Measurements from ENCODE around the gene ATXN7L1.
"Not testable (repeated sequence)": the region's sequence is repeated elsewhere in the genome, so short reads cannot be mapped to it uniquely, and the experiment has no call there.

ATXN7L1 gene

GRCh38 chr7:105890290-105890997, 14.0 kb upstream of the ATXN7L1 start:
- no peak for DNase-seq

DNA sequence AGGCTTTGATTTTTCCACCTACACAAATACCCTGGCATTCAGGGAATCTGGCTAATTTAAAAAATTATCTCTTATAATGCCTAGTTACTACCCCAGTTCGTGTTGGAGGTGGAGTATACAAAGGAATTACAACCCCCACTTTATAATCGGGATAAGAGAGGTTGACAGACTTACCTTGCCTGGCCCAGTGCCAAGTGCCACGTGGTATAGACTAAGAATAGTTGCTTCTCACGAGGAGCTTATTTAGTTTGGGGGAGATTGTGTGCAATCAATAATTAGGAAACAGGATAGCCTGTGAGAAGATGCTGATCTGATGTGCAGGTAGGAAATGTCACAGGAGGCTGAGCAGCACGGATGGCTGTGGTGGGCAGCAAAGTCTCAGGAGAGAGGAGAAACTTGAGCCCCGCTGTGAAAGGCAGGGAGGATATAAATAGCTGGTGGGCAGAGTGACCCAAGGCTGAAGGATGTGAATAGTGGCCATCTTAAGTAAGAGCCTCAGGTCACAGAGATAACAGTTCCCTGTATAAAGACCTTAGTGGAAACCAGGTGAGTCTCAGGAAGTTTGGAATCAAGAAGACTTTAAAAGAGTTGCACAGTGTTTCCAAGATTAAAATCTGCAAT, 11.3 kb upstream of the ATXN7L1 start:
- no peak for DNase-seq

- DNase-seq = no peak
These were observed 10.4 kb upstream of the ATXN7L1 start for GRCh38 chr7:105886776-105887175.

- DNase-seq = no peak
These were observed 9.2 kb upstream of the ATXN7L1 start for GRCh38 chr7:105885387-105886111.

DNA sequence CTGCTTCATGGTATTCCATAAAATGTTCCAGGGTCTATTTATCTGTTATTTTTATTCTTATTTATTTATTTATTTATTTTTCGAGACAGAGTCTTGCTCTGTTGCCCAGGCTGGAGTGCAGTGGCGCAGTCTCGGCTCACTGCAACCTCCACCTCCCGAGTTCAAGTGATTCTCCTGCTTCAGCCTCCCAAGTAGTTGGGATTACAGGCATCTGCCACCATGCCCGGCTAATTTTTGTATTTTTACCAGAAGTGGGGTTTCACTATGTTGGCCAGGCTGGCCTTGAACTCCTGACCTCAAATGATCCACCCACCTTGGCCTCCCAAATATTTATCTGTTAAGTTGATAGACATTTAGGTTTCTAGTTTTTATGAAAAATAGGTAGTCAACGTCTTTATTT, 6.8 kb upstream of the ATXN7L1 start:
- DNase-seq = not testable (repeated sequence)

- no peak for DNase-seq
These were observed 5.0 kb upstream of the ATXN7L1 start for GRCh38 chr7:105881439-105881838.

DNA sequence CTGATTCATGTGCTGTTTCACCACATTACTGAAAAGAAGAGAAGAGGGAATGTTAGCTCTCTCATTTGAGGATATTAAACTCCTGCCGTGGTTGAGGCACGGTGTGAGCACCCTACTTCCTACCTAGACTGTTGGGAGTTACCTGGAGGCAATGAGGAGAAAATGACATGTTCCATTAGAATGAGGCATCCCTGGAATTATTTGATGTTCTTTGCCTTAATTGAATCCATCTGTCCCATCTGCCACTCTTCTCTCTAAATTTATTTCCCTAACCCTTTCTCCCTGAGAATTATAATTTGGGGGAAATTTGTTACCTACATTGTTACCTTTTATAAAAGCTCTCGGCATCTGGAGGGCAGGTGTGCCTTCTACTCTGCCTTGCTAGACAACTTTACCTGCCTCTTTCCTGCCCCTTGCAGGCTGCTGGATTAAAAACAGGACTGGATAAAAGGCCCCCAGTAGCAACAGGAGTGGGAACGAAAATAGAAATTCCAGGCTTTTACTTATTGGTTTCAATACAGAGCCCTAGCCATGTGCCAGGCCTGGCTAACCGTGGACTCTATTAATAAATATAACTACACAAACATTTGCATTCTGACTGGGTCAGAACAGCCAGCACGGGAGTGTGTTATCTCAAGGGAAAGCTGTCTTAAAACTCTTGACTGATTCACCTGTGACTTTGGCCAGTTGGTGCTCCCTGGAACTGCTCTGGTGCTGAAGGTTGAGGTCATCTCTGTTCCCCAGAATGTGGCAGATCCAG, 4.4 kb upstream of the ATXN7L1 start:
- no peak for DNase-seq

- no peak for DNase-seq
These were observed 3.4 kb upstream of the ATXN7L1 start for GRCh38 chr7:105879782-105880181.

DNA sequence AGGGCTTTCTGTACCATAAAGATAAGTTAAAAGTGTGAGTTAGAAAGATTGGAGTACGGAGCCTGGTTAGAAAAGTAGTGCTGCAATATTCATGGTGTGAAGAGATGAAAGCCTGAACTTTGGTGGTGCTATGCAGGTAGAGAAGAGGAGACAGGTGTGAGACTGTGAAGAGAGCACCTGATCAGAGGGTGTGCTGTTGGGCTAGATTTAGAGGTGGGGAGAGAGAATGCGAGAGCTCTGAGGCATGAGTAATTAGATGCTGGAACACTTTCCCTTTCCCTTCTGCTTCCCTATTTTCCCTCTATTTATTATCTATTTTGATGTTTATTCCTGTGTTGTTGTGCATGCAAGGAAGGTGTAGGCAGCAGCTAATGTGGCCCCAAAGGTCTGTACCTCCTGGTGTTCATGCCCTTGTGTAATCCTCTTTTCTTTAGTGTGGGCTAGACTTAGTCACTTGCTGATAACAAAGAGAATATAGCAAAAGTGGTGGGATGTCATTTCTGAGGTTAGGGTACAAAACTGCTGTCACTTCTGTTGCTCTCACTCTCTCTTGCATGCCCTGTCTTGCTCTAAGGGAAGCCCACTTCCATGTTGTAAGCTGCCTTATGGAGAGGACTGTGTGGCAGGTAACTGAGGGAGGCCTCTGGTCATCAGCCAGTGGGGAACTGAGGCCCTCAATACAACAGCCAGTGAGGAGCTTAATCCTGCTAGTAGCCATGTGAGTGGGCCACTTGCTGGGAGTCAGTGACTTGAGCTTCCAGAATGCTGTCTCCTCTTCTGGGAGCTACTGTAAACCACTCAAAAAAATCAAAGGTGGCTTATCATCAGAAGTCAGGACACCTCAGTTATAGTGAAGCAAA, 2.6 kb upstream of the ATXN7L1 start:
- no peak for DNase-seq

DNA sequence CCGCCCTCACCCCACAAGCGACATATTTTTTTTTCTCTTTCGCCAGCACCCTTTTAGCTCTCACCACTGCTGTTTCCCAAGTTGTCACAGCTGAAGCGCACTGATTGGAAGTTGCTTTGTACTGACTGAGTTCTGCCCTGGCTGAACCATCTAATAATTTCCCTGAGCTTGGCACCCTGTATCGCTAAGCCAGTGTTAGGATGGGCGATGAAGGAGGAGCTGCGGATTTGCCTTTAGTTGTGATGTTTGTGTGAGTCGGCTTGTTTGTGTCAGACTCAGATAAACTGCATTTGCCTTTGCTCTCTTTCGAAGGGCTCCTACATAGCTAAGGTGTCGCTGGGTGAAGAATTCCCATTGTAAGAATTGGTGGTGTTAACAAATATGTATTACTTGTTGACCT, 1.3 kb upstream of the ATXN7L1 start:
- no peak for DNase-seq

DNA sequence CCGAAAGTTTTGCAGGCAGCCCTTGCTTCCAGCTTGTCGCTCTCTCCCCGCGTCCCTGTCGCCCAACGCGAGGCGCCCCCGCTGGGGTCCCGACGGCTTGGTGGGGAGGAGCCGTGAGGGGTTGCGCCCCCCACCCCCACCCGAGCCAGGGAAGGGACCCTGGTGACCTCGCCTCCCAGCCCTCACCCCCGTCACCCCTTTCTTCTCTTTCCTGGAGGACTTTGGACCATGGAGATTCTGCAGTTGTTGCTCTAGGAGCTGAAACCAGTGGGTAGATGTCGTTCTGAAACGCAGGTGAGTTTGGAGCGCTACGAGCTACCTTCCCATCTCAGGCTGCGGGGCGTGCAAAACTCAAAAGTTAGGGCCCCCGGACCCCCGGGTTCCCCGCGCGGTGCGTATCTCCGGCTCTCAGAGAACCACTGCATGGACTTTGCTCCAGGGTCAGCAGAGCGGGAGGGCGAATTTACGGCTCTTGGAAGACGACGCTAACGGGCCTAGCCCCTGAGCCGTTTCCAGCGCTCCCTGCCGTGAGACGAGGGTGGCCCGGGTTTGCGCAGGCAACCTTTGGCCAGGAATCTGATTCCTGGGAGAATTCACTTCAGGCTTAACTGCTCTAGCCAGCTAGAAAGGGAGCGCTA, 684 bp upstream of the ATXN7L1 start:
- DNase-seq = no peak

- no peak for DNase-seq
These were observed 894 bp downstream of the ATXN7L1 start for GRCh38 chr7:105875505-105875904.

GRCh38 chr7:105874055-105874454, 2.3 kb downstream of the ATXN7L1 start:
- DNase-seq = no peak

DNA sequence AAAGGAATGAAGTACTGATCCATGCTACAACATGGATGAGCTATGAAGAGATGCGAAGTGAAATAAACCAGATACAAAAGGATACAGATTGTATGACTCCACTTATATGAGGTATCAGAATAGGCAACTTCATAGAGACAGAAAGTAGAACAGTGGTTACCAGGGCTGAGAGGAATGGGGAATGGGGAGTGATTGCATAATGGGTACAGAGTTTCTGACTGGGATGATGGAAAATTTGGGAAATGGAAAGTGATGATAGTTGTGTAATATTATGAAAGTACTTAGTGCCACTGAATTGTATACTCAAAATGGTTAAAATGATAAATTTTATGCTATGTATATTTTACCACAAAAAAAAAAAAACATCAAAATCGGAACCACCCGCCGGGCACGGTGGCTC, 3.9 kb downstream of the ATXN7L1 start:
- no peak for DNase-seq

DNA sequence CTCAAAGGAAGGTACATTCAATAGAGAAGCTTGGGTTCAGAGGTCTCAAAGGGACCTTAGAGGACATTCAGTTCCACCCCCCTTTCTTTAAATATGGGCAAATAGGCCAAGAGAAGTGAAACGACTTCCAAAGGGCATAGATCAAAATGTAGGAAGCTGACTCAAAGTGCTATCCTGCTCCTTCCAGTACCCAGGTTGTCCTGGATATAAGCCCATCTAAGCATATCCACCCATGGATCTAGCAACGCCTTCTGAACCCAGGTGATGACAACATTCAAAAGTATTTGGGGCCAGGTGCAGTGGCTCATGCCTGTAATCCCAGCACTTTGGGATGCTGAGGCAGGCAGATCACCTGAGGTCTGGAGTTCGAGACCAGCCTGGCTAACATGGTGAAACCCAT, 5.3 kb downstream of the ATXN7L1 start:
- no peak for DNase-seq

DNA sequence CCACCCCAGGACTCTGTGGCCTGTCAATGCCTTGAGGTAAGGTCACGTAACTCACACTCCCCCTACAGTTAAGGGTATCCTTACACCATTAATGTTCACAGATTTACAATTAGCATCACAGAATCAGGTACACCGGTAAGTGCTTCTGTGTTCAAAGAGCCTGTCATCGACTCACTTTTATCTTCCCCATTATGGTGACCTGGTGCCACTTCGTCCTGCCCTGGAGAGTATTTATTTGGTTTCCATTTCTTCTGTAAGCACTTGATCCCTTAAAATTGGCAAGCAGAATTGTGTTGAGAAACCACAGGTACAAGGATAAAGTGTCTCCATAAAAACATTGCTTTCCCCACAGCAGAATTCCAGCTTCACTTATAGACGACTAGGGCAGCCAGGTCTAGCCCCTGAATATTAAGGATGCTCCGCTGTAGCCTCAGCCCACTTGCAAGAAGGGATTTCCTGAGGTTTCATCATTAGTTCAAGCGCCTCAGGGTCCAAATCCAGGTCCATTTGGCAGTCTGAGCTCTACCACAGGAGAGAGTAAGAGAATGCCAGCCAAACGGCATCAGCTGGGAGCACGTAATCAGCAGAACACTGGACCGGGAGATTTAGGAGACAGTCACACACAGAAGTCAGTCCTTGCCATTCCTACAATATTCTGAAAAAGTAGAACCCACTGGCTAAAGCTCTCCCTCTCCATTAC, 10.1 kb downstream of the ATXN7L1 start:
- no peak for DNase-seq

GRCh38 chr7:105863876-105864275, 12.5 kb downstream of the ATXN7L1 start:
- DNase-seq = no peak

GRCh38 chr7:105862770-105863169, 13.6 kb downstream of the ATXN7L1 start:
- DNase-seq = no peak

- no peak for DNase-seq
These were observed 14.1 kb downstream of the ATXN7L1 start for GRCh38 chr7:105862276-105862675.

- no peak for DNase-seq
These were observed 15.2 kb downstream of the ATXN7L1 start for GRCh38 chr7:105861224-105861623.

DNA sequence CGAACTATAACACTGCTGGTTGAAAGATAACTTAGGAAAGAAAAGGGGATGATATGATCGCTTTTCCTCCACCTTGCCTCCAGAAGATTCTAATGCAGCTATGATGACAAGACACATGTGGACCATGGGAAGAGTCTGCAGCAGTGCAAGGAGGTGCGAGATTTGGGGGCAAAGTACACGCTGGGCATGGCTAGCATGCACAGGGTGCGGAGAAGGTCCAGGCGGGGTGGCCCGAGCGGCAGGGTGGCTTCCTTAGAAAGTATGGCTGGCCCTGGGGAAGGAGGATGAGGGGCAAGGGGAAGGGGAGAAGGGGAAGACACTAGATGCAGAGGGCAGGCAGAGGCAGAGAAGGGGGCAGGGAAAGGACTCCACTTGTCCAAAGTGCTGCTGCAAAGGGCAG, 15.6 kb downstream of the ATXN7L1 start:
- no peak for DNase-seq

Measured in OCI-M1 (cell line).